Hepatocyte (in vitro differentiated cells): ENCODE results near the gene NT5DC1.

Source experiments
- EZH2 ChIP-seq: fragments of 200-600 bp; sonication (generic); IDR thresholded peaks from 2 replicates; pipeline ENCODE4 v1.6.1; 2016; ENCODE audit warnings: antibody characterized with exemption, mild to moderate bottlenecking, borderline replicate concordance
- TF ChIP-seq, protein P1 (sequence below): fragments of 200-600 bp; sonication (generic); IDR thresholded peaks from 2 replicates; pipeline ENCODE4 v1.5.1; 2016; ENCODE audit warnings: antibody characterized with exemption, mild to moderate bottlenecking; ENCODE audit not compliant: poor library complexity

DNA sequence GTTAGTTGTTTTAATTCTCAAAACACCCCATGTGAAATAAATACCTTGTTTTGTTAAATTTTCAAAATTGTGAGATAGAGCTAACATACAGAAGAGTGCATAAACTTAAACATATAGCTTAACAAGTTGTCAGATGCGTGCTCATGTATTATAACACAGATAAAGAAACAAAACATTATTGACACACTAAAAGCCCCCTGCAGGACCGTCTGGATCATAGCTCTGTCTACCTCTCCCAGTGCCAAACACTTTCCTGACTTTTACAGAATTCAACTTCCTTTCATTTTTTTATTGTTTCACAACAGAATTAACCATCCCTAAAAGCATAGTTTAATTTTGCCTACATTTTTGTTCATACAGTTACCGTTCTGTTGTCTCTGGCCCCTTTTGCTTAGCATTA lies 22.1 kb upstream of the NT5DC1 start:
- TF ChIP-seq EZH2 = no peak
- TF ChIP-seq, protein P1, sequence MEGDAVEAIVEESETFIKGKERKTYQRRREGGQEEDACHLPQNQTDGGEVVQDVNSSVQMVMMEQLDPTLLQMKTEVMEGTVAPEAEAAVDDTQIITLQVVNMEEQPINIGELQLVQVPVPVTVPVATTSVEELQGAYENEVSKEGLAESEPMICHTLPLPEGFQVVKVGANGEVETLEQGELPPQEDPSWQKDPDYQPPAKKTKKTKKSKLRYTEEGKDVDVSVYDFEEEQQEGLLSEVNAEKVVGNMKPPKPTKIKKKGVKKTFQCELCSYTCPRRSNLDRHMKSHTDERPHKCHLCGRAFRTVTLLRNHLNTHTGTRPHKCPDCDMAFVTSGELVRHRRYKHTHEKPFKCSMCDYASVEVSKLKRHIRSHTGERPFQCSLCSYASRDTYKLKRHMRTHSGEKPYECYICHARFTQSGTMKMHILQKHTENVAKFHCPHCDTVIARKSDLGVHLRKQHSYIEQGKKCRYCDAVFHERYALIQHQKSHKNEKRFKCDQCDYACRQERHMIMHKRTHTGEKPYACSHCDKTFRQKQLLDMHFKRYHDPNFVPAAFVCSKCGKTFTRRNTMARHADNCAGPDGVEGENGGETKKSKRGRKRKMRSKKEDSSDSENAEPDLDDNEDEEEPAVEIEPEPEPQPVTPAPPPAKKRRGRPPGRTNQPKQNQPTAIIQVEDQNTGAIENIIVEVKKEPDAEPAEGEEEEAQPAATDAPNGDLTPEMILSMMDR = no peak
